HEK293 (cell line): ENCODE data around the gene STK4.
"Not testable (repeated sequence)": the region's sequence is repeated elsewhere in the genome, so short reads cannot be mapped to it uniquely, and the experiment has no call there.

Source experiments
- CTCF ChIA-PET: fragments of 350-600 bp; formaldehyde crosslinking; extraction: SDS; loops from one replicate; lab custom pipeline; 2021; ENCODE audit warnings: antibody characterized with exemption; lab: Yijun Ruan, JAX
- POLR2A ChIA-PET: fragments of 300-600 bp; formaldehyde crosslinking; extraction: SDS; loops from one replicate; lab custom pipeline; 2020; ENCODE audit warnings: antibody characterized with exemption, inconsistent platforms; lab: Yijun Ruan, JAX
- H3K27ac ChIP-seq: fragments of 200-500 bp; sonication (Bioruptor generic); 2 replicates; pipeline ENCODE4 v1.5.1; 2014; ENCODE audit warnings: low read depth, low read length, control low read depth, inconsistent platforms; ENCODE audit errors: extremely low read depth
- H3K36me3 ChIP-seq, 2 experiments: fragments of 200-500 bp in 1 of 2; sonication (Bioruptor generic) in 1 of 2; 1 replicate in 1 of 2; 2 replicates in 1 of 2; pipeline ENCODE4 v1.5.1; 2014 to 2017; ENCODE audit warnings: inconsistent platforms in 2 of 2, low read length in 2 of 2; ENCODE audit not compliant: control insufficient read depth in 2 of 2, insufficient read depth in 1 of 2
- H3K4me1 ChIP-seq: fragments of 200-500 bp; sonication (Bioruptor generic); 2 replicates; pipeline ENCODE4 v1.5.1; 2014; ENCODE audit warnings: mild to moderate bottlenecking, low read length, inconsistent platforms; ENCODE audit not compliant: control insufficient read depth, insufficient read depth
- H3K4me3 ChIP-seq: 2 replicates; pipeline ENCODE4 v1.5.1; 2011; ENCODE audit warnings: low read depth, mild to moderate bottlenecking, control low read depth, low read length, moderate library complexity
- H3K9me3 ChIP-seq: fragments of 200-500 bp; sonication (Bioruptor generic); 2 replicates; pipeline ENCODE4 v1.5.1; 2014; ENCODE audit warnings: low read depth, low read length, inconsistent platforms; ENCODE audit not compliant: control insufficient read depth, insufficient read depth
- BCL11A ChIP-seq: fragments of 450-650 bp; formaldehyde crosslinking; IDR thresholded peaks from 2 replicates; pipeline ENCODE4 v1.5.1; 2016; ENCODE audit warnings: low read depth, missing biosample characterization, missing genetic modification characterization
- GLI4 ChIP-seq: fragments of 450-650 bp; formaldehyde crosslinking; IDR thresholded peaks from 2 replicates; pipeline ENCODE4 v1.5.1; 2016; ENCODE audit warnings: missing biosample characterization, missing genetic modification characterization
- HOXD13 ChIP-seq: sonication (generic); formaldehyde crosslinking; IDR thresholded peaks from 2 replicates; pipeline ENCODE4 v1.8.0; 2022; ENCODE audit warnings: missing genetic modification reagents, borderline replicate concordance
- IKZF3 ChIP-seq: fragments of 450-650 bp; IDR thresholded peaks from 2 replicates; pipeline ENCODE4 v1.5.0; 2018; ENCODE audit warnings: missing biosample characterization, mild to moderate bottlenecking, missing genetic modification characterization, moderate library complexity
- KLF7 ChIP-seq: fragments of 450-650 bp; formaldehyde crosslinking; IDR thresholded peaks from 2 replicates; pipeline ENCODE4 v1.5.1; 2016; ENCODE audit warnings: missing biosample characterization, missing genetic modification characterization, borderline replicate concordance
- SALL2 ChIP-seq: fragments of 450-650 bp; formaldehyde crosslinking; IDR thresholded peaks from 2 replicates; pipeline ENCODE4 v1.5.0; 2017; ENCODE audit warnings: missing biosample characterization, mild to moderate bottlenecking, missing genetic modification characterization, borderline replicate concordance
- ZNF114 ChIP-seq: fragments of 450-650 bp; formaldehyde crosslinking; IDR thresholded peaks from 2 replicates; pipeline ENCODE4 v1.5.0; 2017; ENCODE audit warnings: missing biosample characterization, missing genetic modification characterization
- ZNF239 ChIP-seq: fragments of 450-650 bp; formaldehyde crosslinking; IDR thresholded peaks from 2 replicates; pipeline ENCODE4 v1.5.1; 2016; ENCODE audit warnings: missing biosample characterization, missing genetic modification characterization
- ZNF404 ChIP-seq: fragments of 450-650 bp; formaldehyde crosslinking; IDR thresholded peaks from 2 replicates; pipeline ENCODE4 v1.5.1; 2017; ENCODE audit warnings: missing biosample characterization, missing genetic modification characterization
- ZNF473 ChIP-seq: fragments of 450-650 bp; formaldehyde crosslinking; IDR thresholded peaks from 2 replicates; pipeline ENCODE4 v1.5.1; 2017; ENCODE audit warnings: missing biosample characterization, missing genetic modification characterization
- ZNF624 ChIP-seq: fragments of 450-650 bp; formaldehyde crosslinking; IDR thresholded peaks from 2 replicates; pipeline ENCODE4 v1.5.1; 2017; ENCODE audit warnings: missing biosample characterization, missing genetic modification characterization
- ZNF777 ChIP-seq: fragments of 450-650 bp; formaldehyde crosslinking; IDR thresholded peaks from 2 replicates; pipeline ENCODE4 v1.5.1; 2017; ENCODE audit warnings: missing biosample characterization, missing genetic modification characterization, borderline replicate concordance
- TF ChIP-seq, protein P1 (sequence below): fragments of 450-650 bp; formaldehyde crosslinking; IDR thresholded peaks from 2 replicates; pipeline ENCODE4 v1.5.1; 2016; ENCODE audit warnings: missing biosample characterization, missing genetic modification characterization
- TF ChIP-seq, protein P2 (sequence below): fragments of 450-650 bp; formaldehyde crosslinking; IDR thresholded peaks from 2 replicates; pipeline ENCODE4 v1.5.1; 2016; ENCODE audit warnings: missing biosample characterization, missing genetic modification characterization
- TF ChIP-seq, protein P3 (sequence below): fragments of 450-650 bp; formaldehyde crosslinking; IDR thresholded peaks from 2 replicates; pipeline ENCODE4 v1.5.1; 2016; ENCODE audit warnings: missing biosample characterization, missing genetic modification characterization
- TF ChIP-seq, protein P4 (sequence below): fragments of 450-650 bp; formaldehyde crosslinking; optimal IDR thresholded peaks from 2 replicates; pipeline ENCODE3; 2016; ENCODE audit warnings: missing biosample characterization, mild to moderate bottlenecking, missing genetic modification characterization
- TF ChIP-seq, protein P5 (sequence below): fragments of 450-650 bp; formaldehyde crosslinking; IDR thresholded peaks from 2 replicates; pipeline ENCODE4 v1.5.1; 2017; ENCODE audit warnings: missing biosample characterization, missing genetic modification characterization
- TF ChIP-seq, protein P6 (sequence below): fragments of 450-650 bp; formaldehyde crosslinking; IDR thresholded peaks from 2 replicates; pipeline ENCODE4 v1.5.1; 2016; ENCODE audit warnings: missing biosample characterization, missing genetic modification characterization

Gene STK4

DNA sequence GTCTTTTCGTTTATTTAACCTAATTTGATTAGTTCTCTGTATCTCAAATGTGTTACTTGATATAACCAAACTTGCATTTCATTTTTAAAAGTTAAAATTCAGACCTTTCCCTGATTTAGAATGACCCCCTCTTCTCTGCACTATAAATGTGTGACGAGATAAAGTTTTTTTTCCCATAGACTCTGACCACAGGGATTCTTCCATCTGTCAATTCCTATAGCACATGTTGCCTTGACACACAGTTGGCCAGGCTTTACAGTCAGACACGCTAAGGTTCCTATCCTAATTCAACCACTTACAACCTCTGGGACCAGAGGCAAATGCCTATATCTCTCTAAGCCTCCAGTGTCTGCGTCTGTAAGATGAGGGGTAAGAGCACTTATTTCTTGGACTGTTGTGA is 94.0 kb downstream of the STK4 start (continued):
- TF ChIP-seq ZNF777 (no peak), SALL2 (tag by site-specific recombination) (no peak), ZNF473 (tag by site-specific recombination) (no peak), IKZF3 (no peak)
- TF ChIP-seq, protein P1, sequence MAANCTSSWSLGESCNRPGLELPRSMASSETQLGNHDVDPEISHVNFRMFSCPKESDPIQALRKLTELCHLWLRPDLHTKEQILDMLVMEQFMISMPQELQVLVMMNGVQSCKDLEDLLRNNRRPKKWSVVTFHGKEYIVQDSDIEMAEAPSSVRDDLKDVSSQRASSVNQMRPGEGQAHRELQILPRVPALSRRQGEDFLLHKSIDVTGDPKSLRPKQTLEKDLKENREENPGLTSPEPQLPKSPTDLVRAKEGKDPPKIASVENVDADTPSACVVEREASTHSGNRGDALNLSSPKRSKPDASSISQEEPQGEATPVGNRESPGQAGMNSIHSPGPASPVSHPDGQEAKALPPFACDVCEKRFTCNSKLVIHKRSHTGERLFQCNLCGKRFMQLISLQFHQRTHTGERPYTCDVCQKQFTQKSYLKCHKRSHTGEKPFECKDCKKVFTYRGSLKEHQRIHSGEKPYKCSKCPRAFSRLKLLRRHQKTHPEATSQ (tag by site-specific recombination), result no peak

DNA sequence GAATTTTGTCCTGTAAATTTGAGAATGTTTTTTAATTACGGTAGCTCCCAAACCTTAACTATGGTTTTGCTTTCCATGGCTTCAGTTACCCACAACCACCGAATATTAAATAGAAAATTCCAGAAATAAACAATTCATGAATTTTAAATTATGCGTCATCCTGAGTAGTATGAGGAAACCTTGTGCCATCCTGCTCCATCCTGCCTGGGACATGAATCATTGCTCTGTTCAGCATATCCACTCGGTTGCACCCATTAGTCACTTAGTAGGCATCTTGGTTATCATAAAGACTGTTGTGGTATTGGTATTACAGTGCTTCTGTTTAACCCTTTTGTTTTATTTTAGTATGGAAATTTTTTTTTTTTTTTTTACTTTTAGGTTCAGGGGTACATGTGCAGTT is 94.9 kb downstream of the STK4 start:
- H3K9me3 ChIP-seq, result no peaks in the 10 kb centered on the region
- no peak overlapping the region for H3K27ac ChIP-seq
- H3K36me3 ChIP-seq, result peaks cover 0 to 11% of the 10 kb centered on the region in 2 experiments; a peak in 1 of 3 replicates
- ChIA-PET POLR2A (no interaction called here), CTCF (interaction anchor here (0.6 to 0.8 kb wide), 3 partner anchors 17 to 678 kb away, joined by 3 to 5 read pairs (median 4); no protein-coding TSS in a partner anchor)
- H3K4me3 ChIP-seq, result no peak overlapping the region
- no peak for TF ChIP-seq ZNF114 (tag by site-specific recombination)
- no peaks in the 10 kb centered on the region for H3K4me1 ChIP-seq

DNA sequence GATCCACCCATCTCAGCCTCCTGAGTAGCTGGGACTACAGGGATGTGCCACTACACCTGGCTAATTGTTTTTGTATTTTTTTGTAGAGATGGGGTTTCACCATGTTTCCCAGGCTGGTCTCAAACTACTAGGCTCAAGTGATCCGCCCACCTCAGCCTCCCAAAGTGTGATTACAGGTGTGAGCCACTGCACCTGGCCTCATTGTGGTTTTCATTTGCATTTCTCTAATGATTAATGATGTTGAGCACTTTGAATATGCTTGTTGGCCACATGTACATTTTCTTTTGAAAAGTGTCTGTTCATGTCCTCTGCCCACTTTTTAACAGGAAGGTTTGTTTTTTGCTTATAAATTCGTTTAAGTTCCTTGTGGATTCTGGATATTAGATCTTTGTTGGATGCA is 96.8 kb downstream of the STK4 start:
- H3K9me3 ChIP-seq, H3K36me3 ChIP-seq, H3K4me1 ChIP-seq, H3K4me3 ChIP-seq, POLR2A ChIA-PET, H3K27ac ChIP-seq: not testable (repeated sequence)
- CTCF ChIA-PET, result interaction anchor here (0.6 kb wide), 2 partner anchors 214 to 263 kb away, joined by 3 read pairs; no protein-coding TSS in a partner anchor

DNA sequence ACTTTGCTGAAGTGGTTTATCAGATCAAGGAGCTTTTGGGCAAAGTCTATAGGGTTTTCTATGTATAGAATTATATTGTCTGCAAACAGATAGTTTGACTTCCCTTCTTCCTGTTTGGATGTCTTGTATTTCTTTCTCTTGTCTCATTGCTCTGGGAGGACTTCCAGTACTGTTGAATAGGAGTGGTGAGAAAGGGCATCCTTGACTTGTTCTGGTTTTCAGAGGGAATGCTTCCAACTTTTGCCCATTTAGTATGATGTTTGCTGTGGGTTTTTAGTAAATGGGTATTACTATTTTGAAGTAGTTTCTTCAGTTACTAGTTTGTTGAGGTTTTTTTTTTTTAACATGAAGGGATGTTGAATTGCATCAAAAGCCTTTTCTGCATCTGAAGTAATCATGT is 98.5 kb downstream of the STK4 start:
- H3K9me3 ChIP-seq, result no peaks in the 10 kb centered on the region
- no peaks in the 10 kb centered on the region for H3K4me1 ChIP-seq
- TF ChIP-seq, protein P2, sequence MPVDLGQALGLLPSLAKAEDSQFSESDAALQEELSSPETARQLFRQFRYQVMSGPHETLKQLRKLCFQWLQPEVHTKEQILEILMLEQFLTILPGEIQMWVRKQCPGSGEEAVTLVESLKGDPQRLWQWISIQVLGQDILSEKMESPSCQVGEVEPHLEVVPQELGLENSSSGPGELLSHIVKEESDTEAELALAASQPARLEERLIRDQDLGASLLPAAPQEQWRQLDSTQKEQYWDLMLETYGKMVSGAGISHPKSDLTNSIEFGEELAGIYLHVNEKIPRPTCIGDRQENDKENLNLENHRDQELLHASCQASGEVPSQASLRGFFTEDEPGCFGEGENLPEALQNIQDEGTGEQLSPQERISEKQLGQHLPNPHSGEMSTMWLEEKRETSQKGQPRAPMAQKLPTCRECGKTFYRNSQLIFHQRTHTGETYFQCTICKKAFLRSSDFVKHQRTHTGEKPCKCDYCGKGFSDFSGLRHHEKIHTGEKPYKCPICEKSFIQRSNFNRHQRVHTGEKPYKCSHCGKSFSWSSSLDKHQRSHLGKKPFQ (tag by site-specific recombination), result no peak
- no peak for TF ChIP-seq ZNF624 (tag by site-specific recombination)
- no peak for TF ChIP-seq KLF7 (tag by site-specific recombination)
- TF ChIP-seq, protein P3, sequence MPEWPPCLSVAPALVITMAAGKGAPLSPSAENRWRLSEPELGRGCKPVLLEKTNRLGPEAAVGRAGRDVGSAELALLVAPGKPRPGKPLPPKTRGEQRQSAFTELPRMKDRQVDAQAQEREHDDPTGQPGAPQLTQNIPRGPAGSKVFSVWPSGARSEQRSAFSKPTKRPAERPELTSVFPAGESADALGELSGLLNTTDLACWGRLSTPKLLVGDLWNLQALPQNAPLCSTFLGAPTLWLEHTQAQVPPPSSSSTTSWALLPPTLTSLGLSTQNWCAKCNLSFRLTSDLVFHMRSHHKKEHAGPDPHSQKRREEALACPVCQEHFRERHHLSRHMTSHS (tag by site-specific recombination), result no peak
- no peak for TF ChIP-seq ZNF239 (tag by site-specific recombination)
- TF ChIP-seq, protein P4, sequence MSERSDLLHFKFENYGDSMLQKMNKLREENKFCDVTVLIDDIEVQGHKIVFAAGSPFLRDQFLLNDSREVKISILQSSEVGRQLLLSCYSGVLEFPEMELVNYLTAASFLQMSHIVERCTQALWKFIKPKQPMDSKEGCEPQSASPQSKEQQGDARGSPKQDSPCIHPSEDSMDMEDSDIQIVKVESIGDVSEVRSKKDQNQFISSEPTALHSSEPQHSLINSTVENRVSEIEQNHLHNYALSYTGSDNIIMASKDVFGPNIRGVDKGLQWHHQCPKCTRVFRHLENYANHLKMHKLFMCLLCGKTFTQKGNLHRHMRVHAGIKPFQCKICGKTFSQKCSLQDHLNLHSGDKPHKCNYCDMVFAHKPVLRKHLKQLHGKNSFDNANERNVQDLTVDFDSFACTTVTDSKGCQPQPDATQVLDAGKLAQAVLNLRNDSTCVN, result no peak
- TF ChIP-seq BCL11A (tag by site-specific recombination), result no peak
- TF ChIP-seq GLI4 (tag by site-specific recombination), result no peak
- TF ChIP-seq HOXD13, result no peak
- TF ChIP-seq, protein P5, sequence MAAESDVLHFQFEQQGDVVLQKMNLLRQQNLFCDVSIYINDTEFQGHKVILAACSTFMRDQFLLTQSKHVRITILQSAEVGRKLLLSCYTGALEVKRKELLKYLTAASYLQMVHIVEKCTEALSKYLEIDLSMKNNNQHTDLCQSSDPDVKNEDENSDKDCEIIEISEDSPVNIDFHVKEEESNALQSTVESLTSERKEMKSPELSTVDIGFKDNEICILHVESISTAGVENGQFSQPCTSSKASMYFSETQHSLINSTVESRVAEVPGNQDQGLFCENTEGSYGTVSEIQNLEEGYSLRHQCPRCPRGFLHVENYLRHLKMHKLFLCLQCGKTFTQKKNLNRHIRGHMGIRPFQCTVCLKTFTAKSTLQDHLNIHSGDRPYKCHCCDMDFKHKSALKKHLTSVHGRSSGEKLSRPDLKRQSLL, result no peak
- TF ChIP-seq, protein P6, sequence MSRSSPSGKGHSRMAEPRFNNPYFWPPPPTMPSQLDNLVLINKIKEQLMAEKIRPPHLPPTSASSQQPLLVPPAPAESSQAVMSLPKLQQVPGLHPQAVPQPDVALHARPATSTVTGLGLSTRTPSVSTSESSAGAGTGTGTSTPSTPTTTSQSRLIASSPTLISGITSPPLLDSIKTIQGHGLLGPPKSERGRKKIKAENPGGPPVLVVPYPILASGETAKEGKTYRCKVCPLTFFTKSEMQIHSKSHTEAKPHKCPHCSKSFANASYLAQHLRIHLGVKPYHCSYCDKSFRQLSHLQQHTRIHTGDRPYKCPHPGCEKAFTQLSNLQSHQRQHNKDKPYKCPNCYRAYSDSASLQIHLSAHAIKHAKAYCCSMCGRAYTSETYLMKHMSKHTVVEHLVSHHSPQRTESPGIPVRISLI (tag by site-specific recombination), result no peak
- no peak for TF ChIP-seq ZNF404
- TF ChIP-seq, all 188 proteins: peak for 0
- POLR2A ChIA-PET, result interaction anchor here (0.6 kb wide), 1 partner anchor 857 kb away, joined by 4 read pairs; no protein-coding TSS in a partner anchor
- Histone ChIP-seq H3K4me3 (no peak overlapping the region), H3K36me3 (peaks cover 0 to 7% of the 10 kb centered on the region in 2 experiments; a peak in 1 of 3 replicates), H3K27ac (no peak overlapping the region)
- CTCF ChIA-PET, result interaction anchor here (1.6 kb wide), 1 partner anchor 32 kb away, joined by 4 read pairs; no protein-coding TSS in a partner anchor
